ENCODE measurements around the gene HNMT.

GRCh38 chr2:137977790-137978189, 13.5 kb downstream of the HNMT start:
- TF ChIP-seq CTCF (IDR thresholded peaks at IDR 0.05; ENCODE audit: insufficient read depth, low read length, poor library complexity, severe bottlenecking) (no peak), EZH2phosphoT487 (conservative IDR thresholded peaks at IDR 0.05; ENCODE audit: low read length) (no peak)
